Upper lobe of left lung (tissue), 6 donors: ENCODE results near the gene TBXA2R. TPM values are rescaled to one million over a fixed set of nuclear protein-coding genes. Genes with fewer than 3 reads are reported as not detected.

ENCODE experiments used
- ATAC-seq, 2 donors: fragments of 200-7000 bp; cut with Tn5 transposase; one replicate each; pipeline ENCODE4 v1.9.1; 2022; ENCODE audit warnings: mild to moderate bottlenecking in 2 of 2, moderate library complexity in 2 of 2; ENCODE audit not compliant: low FRiP score in 2 of 2
- DNase-seq, 2 donors: peaks; one replicate each; pipeline ENCODE4 v3.0.0-alpha.2; 2019 to 2020
- H3K27ac ChIP-seq, 4 donors: fragments of 200-600 bp; sonication (generic); one replicate each; pipeline ENCODE4 v1.5.1; 2016 to 2019
- H3K27me3 ChIP-seq, 4 donors: fragments of 200-600 bp; sonication (generic); one replicate each; pipeline ENCODE4 v1.5.1; 2017 to 2019
- H3K36me3 ChIP-seq, 4 donors: fragments of 200-600 bp; sonication (generic); one replicate each; pipeline ENCODE4 v1.5.1; 2016 to 2019
- H3K4me1 ChIP-seq, 4 donors: fragments of 200-600 bp; sonication (generic); one replicate each; pipeline ENCODE4 v1.5.1; 2018 to 2019
- H3K4me3 ChIP-seq, 4 donors: fragments of 200-600 bp; sonication (generic); one replicate each; pipeline ENCODE4 v1.5.1; 2017 to 2019; ENCODE audit warnings: mild to moderate bottlenecking in 2 of 4, moderate library complexity in 1 of 4
- H3K9me3 ChIP-seq, 4 donors: fragments of 200-600 bp; sonication (generic); one replicate each; pipeline ENCODE4 v1.5.1; 2018 to 2019
- CTCF ChIP-seq, 6 experiments: fragments of 450-650 bp in 4 of 6; fragments of 200-600 bp in 2 of 6; sonication (generic) in 2 of 6; IDR thresholded peaks; one replicate each; pipeline ENCODE4 v1.5.1; 2016 to 2019; ENCODE audit warnings: antibody characterized with exemption in 6 of 6
- EP300 ChIP-seq, 4 donors: sonication (generic); formaldehyde crosslinking; IDR thresholded peaks; one replicate each; pipeline ENCODE4 v1.5.1; 2017; ENCODE audit warnings: antibody characterized with exemption in 4 of 4, control low read depth in 2 of 4
- POLR2A ChIP-seq, 4 donors: fragments of 450-650 bp; IDR thresholded peaks; one replicate each; pipeline ENCODE4 v1.5.1; 2016 to 2017; ENCODE audit warnings: antibody characterized with exemption in 4 of 4, mild to moderate bottlenecking in 2 of 4
- POLR2AphosphoS5 ChIP-seq, 2 donors: sonication (generic); formaldehyde crosslinking; IDR thresholded peaks; one replicate each; pipeline ENCODE4 v1.5.1; 2017; ENCODE audit warnings: antibody characterized with exemption in 2 of 2
- WGBS, 2 donors: methylation state at CpG; one replicate each; pipeline ENCODE4 v1.1.5; 2017 to 2018; 5-methylcytosine and 5-hydroxymethylcytosine counted together
- total RNA-seq, 6 donors: library from RNA; depleted of rRNA in 4 of 6; stranded (reverse); fragments of >200 nt in 4 of 6; gene quantifications; one replicate each; pipeline versions ENCODE4 v1.1.0 to v1.2.1, GENCODE V29; 2016 to 2021
- donor health status: DM: no; HTN: no; CAD: no; lungs with moderate emphysema.
- donor health status: DM: no; HTN: yes; CAD: no; lungs with severe emphysema.

Gene TBXA2R
- 1 to 10 TPM in 5 of 6 donors, under 1 TPM in 1; 0.49 to 7.0 (median 2.6) TPM for total RNA-seq

- peak within 1 kb of the TSS; percentile 57 to 63 (median 60) for H3K4me3 ChIP-seq
- peak; percentile 66 to 97 for DNase-seq
- no peaks in the 10 kb centered on the region for H3K9me3 ChIP-seq
- peak in 1 of 4 donors; percentile 9 for TF ChIP-seq POLR2A (IDR thresholded peaks at IDR 0.05)
- TF ChIP-seq CTCF (IDR thresholded peaks at IDR 0.05) = no peak
- TF ChIP-seq POLR2AphosphoS5 (IDR thresholded peaks at IDR 0.05) = no peak
- WGBS, 2 donors = 0 to 3% methylated on average over 13 to 28 of the region's 46 CpGs
- peaks cover 44 to 63% (median 50%) of the 10 kb centered on the region in 4 donors for H3K4me1 ChIP-seq
- peaks cover 5 to 12% (median 10%) of the 10 kb centered on the region in 4 donors for H3K36me3 ChIP-seq
- peak in 1 of 2 donors; percentile 89 for ATAC-seq
- no peaks in the 10 kb centered on the region for H3K27me3 ChIP-seq
- H3K27ac ChIP-seq = peak within 1 kb of the TSS; percentile 70 to 90 (median 80)
Observed at GRCh38 chr19:3606690-3607289, at the start of gene TBXA2R. Gene TBXA2R (minus strand): TSS chr19:3606875. CDS start chr19:3600634, 6,241 bp downstream.

- peak in 1 of 2 donors; percentile 75 for DNase-seq
- no peaks in the 10 kb centered on the region for H3K9me3 ChIP-seq
- no peak overlapping the region for H3K4me3 ChIP-seq
- H3K27me3 ChIP-seq = no peaks in the 10 kb centered on the region
- TF ChIP-seq POLR2AphosphoS5 (IDR thresholded peaks at IDR 0.05) (no peak), EP300 (IDR thresholded peaks at IDR 0.05) (no peak), POLR2A (IDR thresholded peaks at IDR 0.05) (no peak), CTCF (IDR thresholded peaks at IDR 0.05) (no peak)
- H3K27ac ChIP-seq = no peak overlapping the region
- WGBS, 2 donors = 89 to 93% methylated on average over 30 to 32 of the region's 36 CpGs
- peaks cover 10 to 88% (median 78%) of the 10 kb centered on the region in 4 donors for H3K36me3 ChIP-seq
- H3K4me1 ChIP-seq = no peaks in the 10 kb centered on the region
- peak in 1 of 2 donors; percentile 1 for ATAC-seq
Observed at GRCh38 chr19:3656073-3656746, 49.5 kb upstream of the TBXA2R start.

- no peaks in the 10 kb centered on the region for H3K4me1 ChIP-seq
- no peaks in the 10 kb centered on the region for H3K9me3 ChIP-seq
- ATAC-seq (peak in 1 of 2 donors; percentile 87), DNase-seq (peak in 1 of 2 donors; percentile 59)
- peaks cover 12 to 88% (median 81%) of the 10 kb centered on the region in 4 donors for H3K36me3 ChIP-seq
- H3K27me3 ChIP-seq = no peaks in the 10 kb centered on the region
- H3K4me3 ChIP-seq = no peak overlapping the region
- 92 to 96% methylated on average over 22 to 25 of the region's 25 CpGs for WGBS, 2 donors
- H3K27ac ChIP-seq = no peak overlapping the region
- TF ChIP-seq CTCF (IDR thresholded peaks at IDR 0.05) = no peak
- no peak for TF ChIP-seq EP300 (IDR thresholded peaks at IDR 0.05)
- no peak for TF ChIP-seq POLR2A (IDR thresholded peaks at IDR 0.05)
- TF ChIP-seq POLR2AphosphoS5 (IDR thresholded peaks at IDR 0.05) = no peak
Observed at GRCh38 chr19:3655402-3656072, 48.9 kb upstream of the TBXA2R start.

- WGBS, 2 donors = 91 to 95% methylated on average over 18 to 20 of the region's 20 CpGs
- ATAC-seq = no peak
Observed at GRCh38 chr19:3653865-3654513, 47.3 kb upstream of the TBXA2R start.

More at GRCh38 chr19:3653865-3654513, 47.3 kb upstream of the TBXA2R start:
- H3K4me1 ChIP-seq = no peaks in the 10 kb centered on the region
- no peak for DNase-seq
- H3K36me3 ChIP-seq = peaks cover 15 to 83% (median 71%) of the 10 kb centered on the region in 4 donors
- no peaks in the 10 kb centered on the region for H3K27me3 ChIP-seq
- H3K27ac ChIP-seq = no peak overlapping the region
- no peak for TF ChIP-seq POLR2A (IDR thresholded peaks at IDR 0.05)
- no peak for TF ChIP-seq CTCF (IDR thresholded peaks at IDR 0.05)
- TF ChIP-seq POLR2AphosphoS5 (IDR thresholded peaks at IDR 0.05) = no peak
- TF ChIP-seq EP300 (IDR thresholded peaks at IDR 0.05) = no peak
- H3K9me3 ChIP-seq = no peaks in the 10 kb centered on the region
- no peak overlapping the region for H3K4me3 ChIP-seq
